Esophagus muscularis mucosa (tissue), 3 donors: ENCODE results near the gene RNF217.

ENCODE experiments used
- CTCF ChIP-seq, 3 experiments: fragments of 200-600 bp in 2 of 3; fragments of 450-650 bp in 1 of 3; sonication (generic) in 2 of 3; IDR thresholded peaks; one replicate each; pipeline ENCODE4 v1.5.1; 2017 to 2019; ENCODE audit warnings: antibody characterized with exemption in 3 of 3, mild to moderate bottlenecking in 2 of 3, moderate library complexity in 1 of 3
- POLR2A ChIP-seq: fragments of 450-650 bp; IDR thresholded peaks from one replicate; pipeline ENCODE4 v1.6.1; 2017; ENCODE audit warnings: antibody characterized with exemption, moderate library complexity, mild to moderate bottlenecking, low read depth
- POLR2AphosphoS5 ChIP-seq, 2 donors: sonication (generic); formaldehyde crosslinking; IDR thresholded peaks; one replicate each; pipeline ENCODE4 v1.6.1; 2017; ENCODE audit warnings: antibody characterized with exemption in 2 of 2

GRCh38 chr6:125031385-125031784 is 69.1 kb downstream of the RNF217 start:
- no peak for TF ChIP-seq CTCF (IDR thresholded peaks at IDR 0.05)
- TF ChIP-seq POLR2A: no peak
- no peak for TF ChIP-seq POLR2AphosphoS5 (IDR thresholded peaks at IDR 0.05)
